ENCODE measurements around the gene MERTK.
"Not testable (repeated sequence)": the region's sequence is repeated elsewhere in the genome, so short reads cannot be mapped to it uniquely, and the experiment has no call there.

MERTK gene

GRCh38 chr2:111897924-111898702, at the start of gene MERTK:
MERTK (plus strand) TSS chr2:111898607; CDS start chr2:111898736, 129 bp downstream.
- peak; percentile 34 to 48 for DNase-seq (ENCODE audit: low read depth in 2 of 2)

GRCh38 chr2:111850646-111851045, 47.8 kb upstream of the MERTK start:
- not testable (repeated sequence) for DNase-seq (ENCODE audit: low read depth in 2 of 2)

- DNase-seq (ENCODE audit: low read depth in 2 of 2) = not testable (repeated sequence)
These were observed 45.9 kb upstream of the MERTK start for GRCh38 chr2:111852544-111852943.

GRCh38 chr2:111860005-111860404, 38.4 kb upstream of the MERTK start:
- not testable (repeated sequence) for DNase-seq (ENCODE audit: low read depth in 2 of 2)

- DNase-seq (ENCODE audit: low read depth in 2 of 2) = not testable (repeated sequence)
These were observed 33.3 kb upstream of the MERTK start for GRCh38 chr2:111865124-111865523.

- not testable (repeated sequence) for DNase-seq (ENCODE audit: low read depth in 2 of 2)
These were observed 25.6 kb upstream of the MERTK start for GRCh38 chr2:111872806-111873205.

- peak; percentile 80 to 83 for DNase-seq (ENCODE audit: low read depth in 2 of 2)
These were observed 14.5 kb upstream of the MERTK start, which contains the start of gene ANAPC1 for GRCh38 chr2:111883661-111884591. ANAPC1 (minus strand) TSS chr2:111884193; CDS start chr2:111880825, 3,368 bp downstream.

GRCh38 chr2:111884592-111884964, 13.8 kb upstream of the MERTK start:
- DNase-seq (ENCODE audit: low read depth in 2 of 2) = no peak

- DNase-seq (ENCODE audit: low read depth in 2 of 2) = no peak
These were observed 2.4 kb upstream of the MERTK start for GRCh38 chr2:111896024-111896423.

GRCh38 chr2:111896576-111896975, 1.8 kb upstream of the MERTK start:
- no peak for DNase-seq (ENCODE audit: low read depth in 2 of 2)

- no peak for DNase-seq (ENCODE audit: low read depth in 2 of 2)
These were observed 830 bp upstream of the MERTK start for GRCh38 chr2:111897630-111897923.

- DNase-seq (ENCODE audit: low read depth in 2 of 2) = peak in 1 of 2 donors; percentile 8
These were observed 502 bp downstream of the MERTK start for GRCh38 chr2:111898703-111899514.

GRCh38 chr2:111900859-111901258, 2.5 kb downstream of the MERTK start:
- no peak for DNase-seq (ENCODE audit: low read depth in 2 of 2)

GRCh38 chr2:111903516-111903915, 5.1 kb downstream of the MERTK start:
- DNase-seq (ENCODE audit: low read depth in 2 of 2) = no peak

GRCh38 chr2:111903930-111904439, 5.6 kb downstream of the MERTK start:
- DNase-seq (ENCODE audit: low read depth in 2 of 2) = no peak

GRCh38 chr2:111904726-111905474, 6.5 kb downstream of the MERTK start:
- no peak for DNase-seq (ENCODE audit: low read depth in 2 of 2)

GRCh38 chr2:111905475-111905869, 7.1 kb downstream of the MERTK start:
- DNase-seq (ENCODE audit: low read depth in 2 of 2) = not testable (repeated sequence)

- no peak for DNase-seq (ENCODE audit: low read depth in 2 of 2)
These were observed 7.8 kb downstream of the MERTK start for GRCh38 chr2:111905990-111906735.

GRCh38 chr2:111908578-111908977, 10.2 kb downstream of the MERTK start:
- DNase-seq (ENCODE audit: low read depth in 2 of 2) = no peak

- no peak for DNase-seq (ENCODE audit: low read depth in 2 of 2)
These were observed 10.7 kb downstream of the MERTK start for GRCh38 chr2:111909079-111909478.

Data from stimulated activated CD8-positive, alpha-beta memory T cell treated with anti-CD3 and anti-CD28 coated beads, Interleukin-15, amount 100 ng/mL, for 48 hours (primary cell).